Stimulated activated CD4-positive, alpha-beta T cell treated with anti-CD3 and anti-CD28 coated beads, Interleukin-1b, Interleukin-23, amount 100 ng/mL, for 4 hours (primary cell): ENCODE results near the gene ERO1A.
A peak's percentile ranks its signal among the peaks of the same experiment; 100 is the strongest.
"Not testable (repeated sequence)": the region's sequence is repeated elsewhere in the genome, so short reads cannot be mapped to it uniquely, and the experiment has no call there.

Experiments used
- DNase-seq, 2 donors: peaks; one replicate each; pipeline ENCODE4 v3.0.0-alpha.2; 2020; ENCODE audit warnings: low read depth in 2 of 2

ERO1A gene, protein sequence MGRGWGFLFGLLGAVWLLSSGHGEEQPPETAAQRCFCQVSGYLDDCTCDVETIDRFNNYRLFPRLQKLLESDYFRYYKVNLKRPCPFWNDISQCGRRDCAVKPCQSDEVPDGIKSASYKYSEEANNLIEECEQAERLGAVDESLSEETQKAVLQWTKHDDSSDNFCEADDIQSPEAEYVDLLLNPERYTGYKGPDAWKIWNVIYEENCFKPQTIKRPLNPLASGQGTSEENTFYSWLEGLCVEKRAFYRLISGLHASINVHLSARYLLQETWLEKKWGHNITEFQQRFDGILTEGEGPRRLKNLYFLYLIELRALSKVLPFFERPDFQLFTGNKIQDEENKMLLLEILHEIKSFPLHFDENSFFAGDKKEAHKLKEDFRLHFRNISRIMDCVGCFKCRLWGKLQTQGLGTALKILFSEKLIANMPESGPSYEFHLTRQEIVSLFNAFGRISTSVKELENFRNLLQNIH

DNA sequence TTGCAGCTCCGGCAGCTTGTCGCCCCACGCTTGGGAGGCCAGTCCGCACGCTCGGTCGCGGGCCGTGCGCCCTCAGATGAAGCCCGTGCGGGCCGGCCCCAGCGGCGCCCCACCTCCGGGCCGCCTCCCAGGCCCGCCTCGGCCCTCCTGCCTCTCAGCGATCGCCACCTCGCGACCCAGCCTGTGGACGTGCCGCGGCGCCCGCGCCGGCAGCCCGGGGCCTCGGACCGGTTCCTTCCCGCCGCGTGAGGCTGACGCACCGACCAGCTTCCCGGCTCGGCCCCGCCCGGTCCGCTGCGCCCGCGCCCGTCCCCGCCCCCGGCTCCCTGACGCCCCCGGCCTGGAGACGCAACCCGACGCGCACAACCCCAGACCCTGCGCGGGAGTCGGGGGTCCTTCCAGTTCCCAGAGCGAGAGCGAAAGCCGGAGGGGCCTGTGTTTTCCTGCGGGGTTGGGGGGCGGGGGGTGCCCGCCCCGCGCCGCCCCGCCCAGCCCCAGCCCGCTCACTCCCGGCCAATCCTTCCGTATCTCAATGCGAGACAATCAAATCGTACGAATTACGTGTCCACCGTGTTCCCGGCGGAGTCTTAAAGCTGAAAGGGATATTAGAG, at the start of gene ERO1A:
Gene ERO1A (minus strand): TSS at position 78 of the 611 bp plus-strand sequence. CDS start 77 bp downstream, at position 1.
- peak; percentile 31 to 63 for DNase-seq

DNA sequence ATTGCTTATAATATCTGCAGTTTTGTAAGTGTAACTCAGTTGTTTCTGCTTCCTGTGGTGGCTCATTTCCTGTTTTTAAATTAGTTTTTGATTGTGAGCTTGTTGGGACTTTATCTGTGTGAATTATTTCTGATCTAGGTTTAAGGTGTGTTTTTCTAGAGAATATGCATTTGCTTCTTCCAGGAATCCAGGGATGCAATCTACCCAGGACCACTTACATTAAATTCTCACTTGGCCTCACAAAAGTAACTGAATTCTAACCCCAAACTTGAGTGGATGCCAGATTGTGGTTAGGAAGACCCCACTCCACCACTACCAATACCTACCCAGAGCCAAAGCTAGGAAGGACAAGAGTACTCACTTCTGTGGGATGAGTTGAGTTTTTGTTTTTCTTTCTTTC, 46.5 kb upstream of the ERO1A start:
- no peak for DNase-seq

DNA sequence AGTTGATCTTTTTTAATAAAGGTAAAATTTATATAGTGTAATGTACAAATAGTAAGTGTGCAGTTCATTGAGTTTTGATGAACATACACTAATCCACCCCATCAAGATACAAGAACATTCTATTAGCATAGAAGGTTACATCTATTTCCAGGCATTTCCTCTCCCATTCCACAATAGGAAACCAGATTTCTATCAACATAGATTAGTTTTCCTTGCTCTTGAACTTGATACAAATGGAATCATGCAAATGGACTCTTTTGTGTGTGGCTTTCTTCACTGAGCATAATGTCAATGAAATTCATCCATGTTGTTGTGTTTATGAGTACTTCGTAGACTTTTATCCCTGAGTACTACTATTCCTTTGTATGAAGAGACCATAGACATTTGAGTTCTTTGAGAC, 45.4 kb upstream of the ERO1A start:
- no peak for DNase-seq

DNA sequence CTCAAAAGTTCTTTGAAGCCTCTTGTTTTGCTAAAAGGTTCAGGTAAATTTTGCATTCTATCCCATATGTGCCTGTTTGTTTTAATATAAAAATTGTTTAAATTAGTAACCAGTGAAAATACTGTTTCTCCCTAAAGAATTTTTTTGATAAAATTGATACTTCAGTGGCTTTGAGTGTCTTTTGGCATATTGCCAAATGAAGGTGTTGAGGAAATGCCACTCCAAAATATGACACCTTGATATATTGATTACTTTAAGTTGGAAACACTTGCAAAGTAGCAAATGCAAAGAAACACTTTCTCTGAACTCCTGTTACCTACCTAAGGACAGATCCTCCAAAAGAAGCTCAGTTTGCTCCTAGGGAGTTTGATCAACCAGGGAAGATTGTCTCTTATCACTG, 43.1 kb upstream of the ERO1A start:
- DNase-seq = no peak

DNA sequence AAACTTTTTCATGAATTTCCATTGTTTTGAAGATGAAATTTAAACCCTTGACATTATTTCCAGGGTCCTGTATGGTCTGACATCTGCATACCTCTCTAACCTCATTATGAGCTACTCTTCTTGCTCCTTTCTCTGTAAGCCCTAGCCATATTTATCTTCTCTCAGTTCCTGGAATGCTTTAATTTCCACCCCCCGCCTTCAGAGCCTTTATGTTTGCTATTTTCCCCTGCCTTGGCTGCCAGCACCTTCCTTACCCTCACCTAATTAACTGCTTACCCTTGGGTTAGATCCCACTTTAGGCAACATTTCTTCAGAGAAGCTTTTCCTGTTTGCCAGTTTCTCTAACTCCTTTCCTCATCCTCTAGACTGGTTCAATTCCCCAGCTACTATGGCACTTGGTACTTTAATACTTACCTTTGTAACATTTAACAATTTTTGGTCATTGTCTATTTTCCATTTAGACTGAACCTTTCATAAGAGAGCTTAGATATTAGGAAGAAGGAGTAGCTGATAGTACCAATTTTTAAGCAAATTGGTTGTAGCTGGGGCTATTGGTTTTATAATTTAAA, 40.6 kb upstream of the ERO1A start:
- no peak for DNase-seq

DNA sequence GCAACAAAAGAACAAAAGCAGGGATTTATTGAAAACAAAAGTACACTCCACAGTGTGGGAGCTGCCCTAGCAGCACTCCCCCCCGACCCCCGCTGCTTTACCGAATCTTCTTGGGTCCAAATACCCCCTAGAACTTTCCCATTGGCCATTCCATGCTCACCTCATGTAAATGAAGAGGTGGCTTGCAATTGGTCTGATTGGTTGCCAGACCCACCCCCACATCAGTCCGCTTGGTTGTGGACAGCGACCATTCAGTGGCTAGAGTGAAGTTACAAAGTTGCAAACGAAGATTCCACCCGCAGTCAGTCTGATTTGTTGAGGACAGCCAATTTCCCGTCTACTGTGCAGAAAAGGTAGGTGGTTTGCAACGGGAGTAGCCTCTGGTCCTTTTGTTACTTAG, 38.5 kb upstream of the ERO1A start:
- no peak for DNase-seq

DNA sequence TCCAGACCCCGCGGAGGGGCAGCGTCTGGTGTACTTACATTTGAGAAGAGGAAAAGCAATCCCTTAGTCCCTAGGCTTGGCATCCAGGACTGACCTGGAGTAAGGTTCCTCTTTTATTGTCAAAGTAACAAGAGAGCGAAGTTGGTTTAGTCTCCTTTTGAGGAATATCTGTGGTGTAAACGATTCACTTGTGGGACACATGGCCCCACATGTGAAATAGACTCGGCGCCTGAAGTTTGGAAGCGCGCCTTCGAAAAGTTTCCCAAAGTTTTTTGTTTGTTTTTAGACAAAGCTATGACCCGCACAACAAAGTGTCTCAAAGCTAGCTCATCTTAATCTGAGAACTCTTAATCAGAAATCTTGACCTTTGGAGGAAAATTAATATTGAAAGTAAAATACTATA, 35.4 kb upstream of the ERO1A start:
- DNase-seq = no peak

DNA sequence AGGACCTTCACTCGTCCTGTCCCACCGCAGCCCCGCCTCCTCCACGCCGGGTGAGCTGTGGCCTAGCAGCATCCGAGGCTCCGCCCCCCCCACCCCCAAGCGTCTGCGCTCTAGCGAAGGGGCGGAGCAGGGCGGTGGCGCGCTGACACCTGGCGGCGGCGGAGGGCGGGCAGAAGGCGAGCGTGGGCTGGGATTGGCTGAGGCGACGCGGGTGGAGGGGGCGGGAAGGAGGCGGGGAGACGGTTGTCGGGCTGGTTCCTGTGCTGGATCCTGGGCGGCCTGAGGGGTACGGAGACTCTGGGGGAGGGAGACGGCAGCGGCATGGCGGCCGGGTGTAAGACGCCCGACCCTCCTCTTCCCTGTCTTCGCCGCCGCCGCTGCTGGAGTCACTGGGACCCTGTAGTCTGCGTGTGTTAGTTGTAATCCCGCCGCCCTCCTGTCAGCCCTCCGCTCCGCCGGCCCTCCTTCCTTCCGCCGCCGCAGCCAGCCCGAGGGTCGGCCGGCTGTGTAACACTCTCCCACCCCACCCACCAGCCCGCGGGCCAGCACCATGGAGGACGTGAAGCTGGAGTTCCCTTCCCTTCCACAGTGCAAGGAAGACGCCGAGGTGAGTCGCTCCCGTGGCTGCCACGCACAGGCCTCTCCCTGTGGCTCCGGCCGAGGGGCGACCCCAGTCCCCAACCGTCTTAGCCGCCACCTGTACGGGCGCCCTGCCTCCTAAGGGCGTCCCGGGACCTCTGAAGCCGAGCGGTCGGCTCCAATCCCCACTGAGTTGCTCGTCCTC, 34.8 kb upstream of the ERO1A start, which contains the start of gene STYX:
Gene STYX (plus strand): TSS at position 242 of the 784 bp plus-strand sequence. CDS start 309 bp downstream, at position 551.
- peak; percentile 98 to 99 for DNase-seq

DNA sequence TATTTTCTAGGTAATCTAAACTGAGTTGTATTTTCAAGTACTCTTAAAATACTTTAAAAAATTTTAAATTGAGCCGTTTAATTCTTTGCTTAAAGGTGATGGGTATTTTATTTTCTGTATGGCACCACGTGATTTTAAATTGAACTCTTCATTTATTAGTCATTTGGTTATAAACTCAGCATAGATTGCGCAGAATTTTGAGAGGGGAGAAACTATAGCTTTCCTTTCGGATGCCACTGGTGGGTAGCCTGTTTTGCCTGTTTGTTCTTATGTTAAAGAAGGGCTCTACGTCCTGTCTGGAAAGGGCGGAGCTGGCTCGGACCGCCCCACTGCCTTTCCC, 34.2 kb upstream of the ERO1A start:
- DNase-seq = no peak

DNA sequence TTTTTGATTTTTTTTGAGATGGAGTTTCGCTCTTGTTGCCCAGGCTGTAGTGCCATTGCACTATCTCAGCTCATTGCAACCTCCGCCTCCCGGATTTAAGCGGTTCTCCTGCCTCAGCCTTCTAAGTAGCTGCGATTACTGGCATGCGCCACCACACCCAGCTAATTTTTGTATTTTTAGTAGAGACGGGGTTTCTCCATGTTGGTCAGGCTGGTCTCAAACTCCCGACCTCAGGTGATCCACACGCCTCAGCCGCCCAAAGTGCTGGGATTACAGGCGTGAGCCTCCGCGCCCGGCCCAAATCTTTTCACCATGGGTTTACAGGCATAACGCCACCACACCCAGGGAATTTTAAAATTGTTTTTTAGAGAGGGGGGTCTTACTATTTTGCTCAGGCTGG, 33.7 kb upstream of the ERO1A start:
- DNase-seq = not testable (repeated sequence)

DNA sequence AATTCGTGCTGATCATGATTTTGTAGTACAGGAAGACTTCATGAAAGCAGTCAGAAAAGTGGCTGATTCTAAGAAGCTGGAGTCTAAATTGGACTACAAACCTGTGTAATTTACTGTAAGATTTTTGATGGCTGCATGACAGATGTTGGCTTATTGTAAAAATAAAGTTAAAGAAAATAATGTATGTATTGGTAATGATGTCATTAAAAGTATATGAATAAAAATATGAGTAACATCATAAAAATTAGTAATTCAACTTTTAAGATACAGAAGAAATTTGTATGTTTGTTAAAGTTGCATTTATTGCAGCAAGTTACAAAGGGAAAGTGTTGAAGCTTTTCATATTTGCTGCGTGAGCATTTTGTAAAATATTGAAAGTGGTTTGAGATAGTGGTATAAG, 32.2 kb upstream of the ERO1A start:
- not testable (repeated sequence) for DNase-seq

DNA sequence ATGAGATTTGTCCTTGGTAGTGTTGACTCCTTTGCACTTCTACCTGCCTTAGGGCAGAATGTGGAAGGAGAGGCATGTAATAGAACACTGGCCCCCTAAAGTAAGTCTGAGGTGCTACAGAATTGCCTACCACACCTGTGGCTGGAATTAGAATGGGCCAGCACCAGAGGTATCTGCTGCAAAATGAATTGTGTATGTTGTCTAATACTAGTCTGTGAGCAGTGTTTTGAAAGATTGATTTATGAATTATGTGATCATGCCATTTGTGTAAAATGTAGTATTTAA, 28.9 kb upstream of the ERO1A start:
- DNase-seq = no peak

DNA sequence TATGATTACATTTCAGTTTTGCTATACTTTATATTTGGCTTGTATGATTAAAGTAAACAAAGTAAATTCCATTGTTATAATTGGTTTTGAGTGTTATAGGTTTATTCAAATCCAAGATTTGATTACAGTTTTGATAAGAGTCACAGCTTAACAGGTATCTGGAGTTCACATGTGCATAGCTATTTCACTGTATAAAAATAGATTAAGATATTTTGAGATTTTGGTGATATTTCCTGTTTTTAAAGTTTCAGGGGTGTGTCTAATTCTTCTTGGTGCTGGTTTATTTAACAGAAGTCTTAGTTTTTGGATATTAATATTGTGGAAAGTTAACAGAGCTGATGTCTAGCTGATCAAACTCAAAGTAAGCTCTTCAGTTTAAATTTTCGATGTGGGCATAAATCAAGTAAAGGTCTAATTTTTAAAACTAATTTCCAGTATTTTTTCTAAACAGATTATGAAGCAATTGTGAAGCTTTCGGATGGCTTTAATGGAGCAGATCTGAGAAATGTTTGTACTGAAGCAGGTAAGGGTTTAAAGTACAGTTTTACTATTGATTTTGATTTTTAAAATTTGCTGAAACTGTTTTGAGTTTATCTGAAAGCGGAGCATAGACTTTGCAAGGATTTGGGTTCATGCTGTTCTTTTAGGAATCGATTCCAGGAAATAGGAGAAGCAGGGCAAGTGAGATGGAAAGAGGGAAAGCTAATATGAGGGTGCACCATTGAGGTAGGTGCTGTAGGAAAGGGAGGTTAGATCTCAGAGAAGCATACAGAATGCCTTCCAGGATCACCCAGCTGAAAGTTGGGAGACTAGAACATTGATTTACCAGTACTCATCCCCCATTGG, 28.4 kb upstream of the ERO1A start:
- DNase-seq = no peak

DNA sequence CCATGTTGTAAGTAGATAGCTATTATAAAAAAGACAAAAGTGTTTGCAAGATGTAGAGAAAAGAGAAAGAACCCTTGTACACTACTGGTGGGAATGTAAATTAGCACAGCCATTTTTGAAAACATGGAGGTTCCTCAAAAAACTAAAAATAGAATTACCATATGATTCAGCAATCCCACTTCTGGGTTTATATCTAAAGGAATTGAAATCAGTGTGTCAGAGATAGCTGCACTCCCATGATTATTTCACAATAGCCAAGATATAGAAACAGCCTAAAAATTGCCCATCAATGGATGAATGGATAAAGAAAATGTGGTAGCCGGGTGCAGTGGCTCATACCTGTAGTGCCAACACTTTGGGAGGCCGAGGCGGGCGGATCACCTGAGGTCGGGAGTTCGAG, 20.8 kb upstream of the ERO1A start:
- no peak for DNase-seq

DNA sequence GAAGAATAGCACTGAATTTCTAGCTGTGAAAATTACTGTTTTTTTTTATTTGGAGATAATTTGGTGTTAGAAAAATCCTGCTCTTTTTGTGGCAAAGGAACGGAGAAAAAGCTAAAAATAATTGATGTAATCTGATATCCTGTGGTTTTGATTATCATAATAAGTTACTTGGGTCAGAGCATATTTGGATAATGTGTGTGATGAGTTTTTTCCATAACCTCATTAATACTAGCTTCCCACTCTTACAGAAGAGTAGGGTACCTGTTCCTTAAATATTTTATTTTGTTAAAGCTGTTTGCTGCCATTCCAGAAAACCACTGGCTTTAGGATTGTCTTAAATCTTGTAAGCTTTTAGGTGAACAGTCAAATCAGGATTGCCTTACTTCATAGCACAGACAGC, 16.3 kb upstream of the ERO1A start:
- DNase-seq = no peak

DNA sequence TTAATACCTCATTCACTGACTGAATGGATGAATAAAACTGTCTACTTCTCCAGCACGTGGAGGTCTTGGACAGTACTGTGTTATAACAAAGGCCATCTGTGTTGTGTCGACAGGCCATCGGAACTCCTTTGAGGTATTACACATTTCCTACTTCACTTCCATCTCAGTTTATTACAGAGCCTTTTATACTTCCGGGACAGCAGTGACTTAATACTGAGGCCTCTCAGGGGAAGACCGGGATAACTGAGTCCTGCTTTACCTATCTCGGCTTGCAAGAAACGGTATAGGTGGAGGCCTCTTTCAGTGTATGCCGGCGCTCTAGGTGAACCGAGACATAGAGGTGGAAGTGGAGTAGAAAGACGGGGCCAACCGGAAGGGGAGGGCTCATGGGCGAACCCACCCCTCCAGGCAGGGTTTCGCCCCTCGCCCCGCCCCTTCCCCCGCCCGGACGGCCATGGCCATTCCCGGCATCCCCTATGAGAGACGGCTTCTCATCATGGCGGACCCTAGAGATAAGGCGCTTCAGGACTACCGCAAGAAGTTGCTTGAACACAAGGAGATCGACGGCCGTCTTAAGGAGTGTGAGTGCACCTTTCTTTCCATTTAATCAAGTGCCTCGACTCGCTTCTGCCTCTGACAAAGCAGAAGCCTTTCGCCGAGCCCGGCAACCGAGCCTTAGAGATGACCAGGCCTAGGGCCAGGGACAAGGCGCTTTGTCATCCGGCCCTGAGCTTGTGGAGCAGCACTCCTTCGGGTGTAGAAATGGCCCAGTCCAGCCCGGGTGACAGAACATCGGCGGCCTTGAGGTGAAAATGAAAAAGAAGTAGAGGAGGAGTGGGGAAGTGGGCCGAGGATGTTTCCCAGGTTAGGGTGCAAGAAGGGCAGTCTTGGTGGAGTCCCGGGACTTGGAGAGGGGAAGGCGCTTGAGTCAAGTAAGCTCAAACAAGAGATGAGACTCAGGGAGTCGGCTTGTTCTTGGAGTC, 11.7 kb upstream of the ERO1A start, which contains the start of gene PSMC6:
Gene PSMC6 (plus strand): TSS at position 477 of the 983 bp plus-strand sequence. CDS start 20 bp downstream, at position 497.
- peak; percentile 91 to 97 for DNase-seq

DNA sequence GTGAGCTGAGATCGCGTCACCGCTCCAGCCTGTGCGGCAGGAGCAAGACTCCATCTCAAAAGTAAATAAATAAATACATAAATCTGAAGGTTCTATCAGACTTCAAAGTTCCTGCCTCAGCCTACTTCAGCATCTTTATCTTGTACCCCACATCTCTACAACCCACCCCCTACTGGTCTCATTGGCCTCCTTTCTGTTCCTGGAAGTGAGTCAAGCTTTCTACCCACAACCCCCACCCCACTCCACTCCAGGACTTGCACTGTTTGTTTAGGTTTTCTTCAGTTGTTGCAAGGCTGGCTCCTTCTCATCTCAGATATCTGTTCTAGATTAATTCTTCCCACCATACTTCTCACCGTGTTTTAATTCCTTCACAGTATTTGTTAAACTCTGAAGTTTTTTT, 10.9 kb upstream of the ERO1A start:
- peak in 1 of 2 donors; percentile 40 for DNase-seq

DNA sequence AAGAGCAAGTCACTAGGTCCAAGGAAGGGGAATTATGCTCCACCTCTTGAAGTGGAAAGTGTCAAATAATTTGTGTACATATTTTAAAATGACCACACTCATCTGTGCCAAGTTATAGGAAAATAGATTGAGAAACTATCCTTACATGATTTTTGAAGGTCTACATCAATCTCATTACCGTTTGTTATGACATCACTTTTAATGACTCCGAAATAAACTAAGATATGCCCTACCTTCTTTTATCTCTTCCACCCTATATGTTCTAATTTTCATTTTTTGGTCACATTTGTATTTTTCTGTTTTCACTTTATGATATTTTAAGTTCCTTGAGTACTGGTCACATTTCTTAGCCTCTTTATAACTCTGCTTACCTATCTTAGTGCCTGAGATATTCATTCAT, 8.3 kb upstream of the ERO1A start:
- no peak for DNase-seq

DNA sequence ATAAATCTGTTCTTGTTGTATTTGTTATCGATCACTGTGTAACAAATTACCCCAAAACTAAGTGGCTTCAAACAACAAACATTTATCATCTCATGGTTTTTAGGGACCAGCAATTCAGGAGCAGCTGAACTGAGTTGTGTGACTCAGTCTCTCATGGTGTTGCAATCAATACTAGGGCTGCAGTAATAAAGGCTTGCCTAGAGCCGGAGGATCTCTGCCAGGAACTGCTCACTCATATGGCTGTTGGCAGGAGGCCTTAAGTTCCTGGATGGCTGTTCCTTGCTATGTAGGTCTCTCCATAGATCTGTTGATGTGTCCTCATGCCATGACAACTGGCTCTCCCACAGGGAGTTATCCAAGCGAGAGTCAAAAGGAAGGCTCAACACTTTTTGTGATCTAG, 7.9 kb upstream of the ERO1A start:
- DNase-seq = no peak

DNA sequence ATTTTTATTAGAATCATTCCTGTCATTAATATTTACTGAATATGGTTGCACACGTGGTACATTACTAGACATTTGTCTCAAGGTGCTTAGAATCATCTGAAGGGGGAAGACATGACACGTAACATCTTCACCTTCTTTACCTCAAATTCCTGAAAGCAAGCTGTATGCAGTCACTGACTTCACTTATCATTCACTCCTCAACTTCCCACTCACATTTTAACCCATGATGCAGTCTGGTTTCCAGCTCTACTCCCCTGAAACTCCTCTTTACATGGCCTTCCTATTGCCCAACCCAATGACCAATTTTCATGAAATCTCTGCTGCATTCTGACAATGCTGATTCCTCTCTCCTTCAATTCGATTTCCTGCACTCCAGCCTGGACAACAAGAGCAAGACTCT, 5.9 kb upstream of the ERO1A start:
- DNase-seq = no peak
